ENCODE measurements around the gene ADRA2C.

ADRA2C gene

GRCh38 chr4:3767570-3768288, 1.5 kb downstream of the ADRA2C start:
- TF ChIP-seq TAF1 (IDR thresholded peaks at IDR 0.05; ENCODE audit: borderline replicate concordance, insufficient read depth, low read length): no peak
- no peak for TF ChIP-seq FOXP2 (optimal IDR thresholded peaks at IDR 0.05; ENCODE audit: borderline replicate concordance, extremely low read depth, extremely low read length, insufficient read depth)
- TF ChIP-seq REST (IDR thresholded peaks at IDR 0.05; ENCODE audit: insufficient read depth in 1 of 2, low read depth in 2 of 2, low read length in 2 of 2): no peak
- no peak for TF ChIP-seq POLR2AphosphoS5 (IDR thresholded peaks at IDR 0.05; ENCODE audit: low read depth, low read length)
- TF ChIP-seq SIN3A (IDR thresholded peaks at IDR 0.05; ENCODE audit: borderline replicate concordance, insufficient read depth, low read length): no peak

GRCh38 chr4:3768842-3769641, 2.9 kb downstream of the ADRA2C start:
- TF ChIP-seq SIN3A (IDR thresholded peaks at IDR 0.05; ENCODE audit: borderline replicate concordance, insufficient read depth, low read length): no peak
- no peak for TF ChIP-seq TAF1 (IDR thresholded peaks at IDR 0.05; ENCODE audit: borderline replicate concordance, insufficient read depth, low read length)
- no peak for TF ChIP-seq REST (IDR thresholded peaks at IDR 0.05; ENCODE audit: insufficient read depth in 1 of 2, low read depth in 2 of 2, low read length in 2 of 2)
- TF ChIP-seq FOXP2 (optimal IDR thresholded peaks at IDR 0.05; ENCODE audit: borderline replicate concordance, extremely low read depth, extremely low read length, insufficient read depth): no peak
- TF ChIP-seq POLR2AphosphoS5 (IDR thresholded peaks at IDR 0.05; ENCODE audit: low read depth, low read length): no peak

- TF ChIP-seq POLR2AphosphoS5 (IDR thresholded peaks at IDR 0.05; ENCODE audit: low read depth, low read length): no peak
- TF ChIP-seq REST (IDR thresholded peaks at IDR 0.05; ENCODE audit: insufficient read depth in 1 of 2, low read depth in 2 of 2, low read length in 2 of 2): no peak
- no peak for TF ChIP-seq TAF1 (IDR thresholded peaks at IDR 0.05; ENCODE audit: borderline replicate concordance, insufficient read depth, low read length)
- TF ChIP-seq SIN3A (IDR thresholded peaks at IDR 0.05; ENCODE audit: borderline replicate concordance, insufficient read depth, low read length): no peak
- TF ChIP-seq FOXP2 (optimal IDR thresholded peaks at IDR 0.05; ENCODE audit: borderline replicate concordance, extremely low read depth, extremely low read length, insufficient read depth): no peak
Measured at GRCh38 chr4:3769642-3770184, 3.5 kb downstream of the ADRA2C start.

- TF ChIP-seq FOXP2 (optimal IDR thresholded peaks at IDR 0.05; ENCODE audit: borderline replicate concordance, extremely low read depth, extremely low read length, insufficient read depth) (no peak), TAF1 (IDR thresholded peaks at IDR 0.05; ENCODE audit: borderline replicate concordance, insufficient read depth, low read length) (no peak), POLR2AphosphoS5 (IDR thresholded peaks at IDR 0.05; ENCODE audit: low read depth, low read length) (no peak), SIN3A (IDR thresholded peaks at IDR 0.05; ENCODE audit: borderline replicate concordance, insufficient read depth, low read length) (no peak), REST (IDR thresholded peaks at IDR 0.05; ENCODE audit: insufficient read depth in 1 of 2, low read depth in 2 of 2, low read length in 2 of 2) (no peak)
Measured at GRCh38 chr4:3770323-3771163, 4.4 kb downstream of the ADRA2C start.
